Measurements from ENCODE around the gene LGALS4.

LGALS4 gene

GRCh38 chr19:38849860-38850435 lies 37.2 kb upstream of the LGALS4 start, which contains the start of gene HNRNPL:
Gene HNRNPL (minus strand): TSS chr19:38849986. CDS start chr19:38849966, 20 bp downstream.
- Histone ChIP-seq H3K4me1 (ENCODE audit: control extremely low read depth in 1 of 4, control insufficient read depth in 4 of 4, insufficient read depth in 4 of 4, low read length in 3 of 4) (peaks cover 6 to 39% (median 36%) of the 10 kb centered on the region in 4 experiments), H3K9me3 (ENCODE audit: control extremely low read depth in 1 of 5, control insufficient read depth in 4 of 5, insufficient read depth in 2 of 5, low read depth in 1 of 5, low read length in 4 of 5) (no peaks in the 10 kb centered on the region), H3K27ac (ENCODE audit: insufficient read depth in 1 of 2, low read depth in 1 of 2, low read length in 2 of 2, poor library complexity in 1 of 2, severe bottlenecking in 2 of 2) (peak within 1 kb of the TSS; percentile 75 to 88), H3K4me3 (ENCODE audit: control insufficient read depth in 1 of 7, extremely low read depth in 1 of 7, insufficient read depth in 4 of 7, low read depth in 2 of 7, low read length in 6 of 7) (peak within 1 kb of the TSS; percentile 64 to 97 (median 88)), H3K36me3 (ENCODE audit: control insufficient read depth in 4 of 4, insufficient read depth in 4 of 4, low read length in 3 of 4) (peaks cover 8 to 37% (median 27%) of the 10 kb centered on the region in 4 experiments), H3K27me3 (replicated peaks in 2 of 5; ENCODE audit: control insufficient read depth in 4 of 5, insufficient read depth in 5 of 5, low read length in 4 of 5) (no peaks in the 10 kb centered on the region)
- DNase-seq, result peak in 1 of 3 donors; percentile 100
- POLR2A ChIA-PET, result interaction anchor here (1.0 to 1.8 kb wide), 6 partner anchors 12 to 50 kb away, joined by 3 to 6 read pairs (median 4); partner anchors contain the start of genes ECH1, NFKBIB, RINL and SIRT2
- 0% methylated on average over 50 of the region's 50 CpGs for WGBS (ENCODE audit: insufficient coverage)
- CTCF ChIA-PET, result interaction anchor here (1.0 kb wide), 3 partner anchors 12 to 80 kb away, joined by 3 read pairs; partner anchors contain the start of genes MRPS12 and SARS2

- peak overlapping the region; percentile 58 to 78 (median 71) for H3K4me3 ChIP-seq (ENCODE audit: control insufficient read depth in 1 of 7, extremely low read depth in 1 of 7, insufficient read depth in 4 of 7, low read depth in 2 of 7, low read length in 6 of 7)
- WGBS (ENCODE audit: insufficient coverage), result 0% methylated on average over 35 of the region's 76 CpGs
- peak overlapping the region; percentile 75 to 88 for H3K27ac ChIP-seq (ENCODE audit: insufficient read depth in 1 of 2, low read depth in 1 of 2, low read length in 2 of 2, poor library complexity in 1 of 2, severe bottlenecking in 2 of 2)
- H3K27me3 ChIP-seq (replicated peaks in 2 of 5; ENCODE audit: control insufficient read depth in 4 of 5, insufficient read depth in 5 of 5, low read length in 4 of 5), result no peaks in the 10 kb centered on the region
- H3K9me3 ChIP-seq (ENCODE audit: control extremely low read depth in 1 of 5, control insufficient read depth in 4 of 5, insufficient read depth in 2 of 5, low read depth in 1 of 5, low read length in 4 of 5), result no peaks in the 10 kb centered on the region
- H3K4me1 ChIP-seq (ENCODE audit: control extremely low read depth in 1 of 4, control insufficient read depth in 4 of 4, insufficient read depth in 4 of 4, low read length in 3 of 4), result peaks cover 6 to 39% (median 36%) of the 10 kb centered on the region in 4 experiments
- H3K36me3 ChIP-seq (ENCODE audit: control insufficient read depth in 4 of 4, insufficient read depth in 4 of 4, low read length in 3 of 4), result peaks cover 11 to 44% (median 34%) of the 10 kb centered on the region in 4 experiments
- ChIA-PET CTCF (interaction anchor here (0.6 to 1.1 kb wide), 5 partner anchors 12 to 81 kb away, joined by 3 to 4 read pairs (median 3); partner anchors contain the start of genes ECH1, MRPS12 and SARS2), POLR2A (interaction anchor here (0.6 to 1.8 kb wide), 9 partner anchors 8 to 211 kb away, joined by 3 to 6 read pairs (median 3); partner anchors contain the start of genes ECH1, NFKBIB and SIRT2)
- DNase-seq, result peak; percentile 94 to 98 (median 96)
Measured at GRCh38 chr19:38849147-38849859, 36.6 kb upstream of the LGALS4 start.

GRCh38 chr19:38848299-38849146 lies 35.8 kb upstream of the LGALS4 start:
- Histone ChIP-seq H3K4me1 (ENCODE audit: control extremely low read depth in 1 of 4, control insufficient read depth in 4 of 4, insufficient read depth in 4 of 4, low read length in 3 of 4) (peaks cover 6 to 39% (median 36%) of the 10 kb centered on the region in 4 experiments), H3K36me3 (ENCODE audit: control insufficient read depth in 4 of 4, insufficient read depth in 4 of 4, low read length in 3 of 4) (peaks cover 19 to 51% (median 42%) of the 10 kb centered on the region in 4 experiments), H3K4me3 (ENCODE audit: control insufficient read depth in 1 of 7, extremely low read depth in 1 of 7, insufficient read depth in 4 of 7, low read depth in 2 of 7, low read length in 6 of 7) (peak overlapping the region; percentile 58 to 78 (median 71)), H3K9me3 (ENCODE audit: control extremely low read depth in 1 of 5, control insufficient read depth in 4 of 5, insufficient read depth in 2 of 5, low read depth in 1 of 5, low read length in 4 of 5) (no peaks in the 10 kb centered on the region), H3K27me3 (replicated peaks in 2 of 5; ENCODE audit: control insufficient read depth in 4 of 5, insufficient read depth in 5 of 5, low read length in 4 of 5) (no peaks in the 10 kb centered on the region), H3K27ac (ENCODE audit: insufficient read depth in 1 of 2, low read depth in 1 of 2, low read length in 2 of 2, poor library complexity in 1 of 2, severe bottlenecking in 2 of 2) (peak overlapping the region; percentile 75 to 88)
- 59% methylated on average over 19 of the region's 22 CpGs for WGBS (ENCODE audit: insufficient coverage)
- no peak for DNase-seq
- ChIA-PET POLR2A (interaction anchor here (0.6 to 1.8 kb wide), 11 partner anchors 8 to 210 kb away, joined by 3 to 8 read pairs (median 3); partner anchors contain the start of genes ECH1, NFKBIB and SIRT2), CTCF (interaction anchor here (0.6 to 1.6 kb wide), 8 partner anchors 11 to 82 kb away, joined by 3 to 5 read pairs (median 3); partner anchors contain the start of genes ECH1, MRPS12 and SARS2)

- peaks cover 23 to 76% (median 64%) of the 10 kb centered on the region in 4 experiments for H3K36me3 ChIP-seq (ENCODE audit: control insufficient read depth in 4 of 4, insufficient read depth in 4 of 4, low read length in 3 of 4)
- H3K27ac ChIP-seq (ENCODE audit: insufficient read depth in 1 of 2, low read depth in 1 of 2, low read length in 2 of 2, poor library complexity in 1 of 2, severe bottlenecking in 2 of 2), result no peak overlapping the region
- POLR2A ChIA-PET, result interaction anchor here (0.7 kb wide), 1 partner anchor 14 kb away, joined by 7 read pairs; the partner anchor contains the start of gene ECH1
- CTCF ChIA-PET, result interaction anchor here (0.9 to 1.5 kb wide), 6 partner anchors 12 to 54 kb away, joined by 3 to 4 read pairs (median 4); partner anchors contain the start of gene NFKBIB
- peaks cover 6 to 24% (median 22%) of the 10 kb centered on the region in 4 experiments for H3K4me1 ChIP-seq (ENCODE audit: control extremely low read depth in 1 of 4, control insufficient read depth in 4 of 4, insufficient read depth in 4 of 4, low read length in 3 of 4)
- no peaks in the 10 kb centered on the region for H3K27me3 ChIP-seq (replicated peaks in 2 of 5; ENCODE audit: control insufficient read depth in 4 of 5, insufficient read depth in 5 of 5, low read length in 4 of 5)
- no peak for DNase-seq
- no peak overlapping the region for H3K4me3 ChIP-seq (ENCODE audit: control insufficient read depth in 1 of 7, extremely low read depth in 1 of 7, insufficient read depth in 4 of 7, low read depth in 2 of 7, low read length in 6 of 7)
- 92% methylated on average over 2 of the region's 2 CpGs for WGBS (ENCODE audit: insufficient coverage)
- H3K9me3 ChIP-seq (ENCODE audit: control extremely low read depth in 1 of 5, control insufficient read depth in 4 of 5, insufficient read depth in 2 of 5, low read depth in 1 of 5, low read length in 4 of 5), result no peaks in the 10 kb centered on the region
Measured at GRCh38 chr19:38846097-38846496, 33.4 kb upstream of the LGALS4 start.

GRCh38 chr19:38845374-38846024 lies 32.8 kb upstream of the LGALS4 start:
- DNase-seq, result no peak
- Histone ChIP-seq H3K9me3 (ENCODE audit: control extremely low read depth in 1 of 5, control insufficient read depth in 4 of 5, insufficient read depth in 2 of 5, low read depth in 1 of 5, low read length in 4 of 5) (no peaks in the 10 kb centered on the region), H3K4me3 (ENCODE audit: control insufficient read depth in 1 of 7, extremely low read depth in 1 of 7, insufficient read depth in 4 of 7, low read depth in 2 of 7, low read length in 6 of 7) (no peak overlapping the region), H3K27me3 (replicated peaks in 2 of 5; ENCODE audit: control insufficient read depth in 4 of 5, insufficient read depth in 5 of 5, low read length in 4 of 5) (no peaks in the 10 kb centered on the region), H3K27ac (ENCODE audit: insufficient read depth in 1 of 2, low read depth in 1 of 2, low read length in 2 of 2, poor library complexity in 1 of 2, severe bottlenecking in 2 of 2) (no peak overlapping the region), H3K36me3 (ENCODE audit: control insufficient read depth in 4 of 4, insufficient read depth in 4 of 4, low read length in 3 of 4) (peaks cover 26 to 82% (median 69%) of the 10 kb centered on the region in 4 experiments), H3K4me1 (ENCODE audit: control extremely low read depth in 1 of 4, control insufficient read depth in 4 of 4, insufficient read depth in 4 of 4, low read length in 3 of 4) (peaks cover 6 to 18% (median 16%) of the 10 kb centered on the region in 4 experiments)
- POLR2A ChIA-PET, result interaction anchor here (0.7 kb wide), 1 partner anchor 14 kb away, joined by 7 read pairs; the partner anchor contains the start of gene ECH1
- WGBS (ENCODE audit: insufficient coverage), result 92% methylated on average over 11 of the region's 14 CpGs
- CTCF ChIA-PET, result interaction anchor here (0.9 to 1.5 kb wide), 5 partner anchors 13 to 46 kb away, joined by 3 to 4 read pairs (median 4); no protein-coding TSS in a partner anchor

All from common myeloid progenitor, CD34-positive (primary cell).